HG03280 (cell line): ENCODE measurements around the gene NFASC.

ENCODE experiments used
- ATAC-seq: cut with Tn5 transposase; IDR thresholded peaks from one replicate; pipeline ENCODE4 v1.9.1; 2021; ENCODE audit warnings: mild to moderate bottlenecking, moderate library complexity; ENCODE audit not compliant: unreplicated experiment

Gene NFASC

DNA sequence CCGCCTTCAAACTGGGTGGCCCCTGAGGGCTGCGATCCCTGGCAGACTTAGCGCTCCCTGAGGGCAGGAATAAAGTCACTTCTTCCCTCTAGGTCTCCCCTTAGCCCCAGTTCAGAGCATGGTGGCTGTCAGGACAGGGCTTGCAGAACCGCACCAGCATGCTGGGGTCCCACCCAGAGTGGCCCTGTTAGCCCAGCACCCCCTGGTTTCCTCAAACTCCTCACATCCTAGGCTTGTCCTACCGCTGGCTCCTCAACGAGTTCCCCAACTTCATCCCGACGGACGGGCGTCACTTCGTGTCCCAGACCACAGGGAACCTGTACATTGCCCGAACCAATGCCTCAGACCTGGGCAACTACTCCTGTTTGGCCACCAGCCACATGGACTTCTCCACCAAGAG lies 188.2 kb downstream of the NFASC start:
- ATAC-seq: no peak

DNA sequence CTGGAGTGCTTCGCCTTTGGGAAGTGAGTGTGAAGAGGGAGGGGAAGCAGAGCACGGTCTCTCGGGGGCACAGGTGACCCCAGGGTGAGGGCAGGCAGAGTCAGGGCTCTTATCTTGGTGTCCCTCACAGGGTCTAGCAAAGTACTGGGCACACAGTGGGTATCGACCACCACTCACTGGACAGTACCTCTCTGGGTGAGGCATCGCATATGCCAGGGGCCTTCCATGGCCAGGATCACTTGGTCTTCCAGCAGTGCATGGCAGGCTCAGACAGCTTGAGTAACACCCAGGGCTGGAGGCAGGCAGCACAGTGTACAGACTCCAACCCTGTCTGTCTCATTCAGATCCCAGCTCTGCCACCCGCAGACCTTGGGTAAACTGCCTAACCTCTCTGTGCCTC lies 189.0 kb downstream of the NFASC start:
- no peak for ATAC-seq

DNA sequence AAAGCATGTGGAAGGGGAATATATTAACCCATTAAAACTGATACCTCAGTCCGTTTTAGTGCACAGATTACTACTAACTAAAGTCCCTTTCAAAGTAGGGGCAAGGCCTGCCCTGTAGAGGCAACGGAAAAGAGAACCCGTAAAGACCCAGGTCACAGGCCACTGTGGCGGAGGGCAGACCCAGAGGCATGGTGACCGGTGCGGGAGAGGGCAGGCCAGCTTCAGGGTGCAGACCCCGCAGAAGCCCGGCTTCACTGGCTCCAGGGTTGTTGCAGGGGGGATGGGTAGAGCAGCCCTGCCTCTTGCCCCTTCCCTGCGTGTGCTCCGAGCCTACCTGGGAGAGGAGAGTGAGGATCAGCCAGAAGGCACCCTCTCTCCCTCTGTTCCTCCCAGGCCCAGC lies 190.1 kb downstream of the NFASC start:
- no peak for ATAC-seq

DNA sequence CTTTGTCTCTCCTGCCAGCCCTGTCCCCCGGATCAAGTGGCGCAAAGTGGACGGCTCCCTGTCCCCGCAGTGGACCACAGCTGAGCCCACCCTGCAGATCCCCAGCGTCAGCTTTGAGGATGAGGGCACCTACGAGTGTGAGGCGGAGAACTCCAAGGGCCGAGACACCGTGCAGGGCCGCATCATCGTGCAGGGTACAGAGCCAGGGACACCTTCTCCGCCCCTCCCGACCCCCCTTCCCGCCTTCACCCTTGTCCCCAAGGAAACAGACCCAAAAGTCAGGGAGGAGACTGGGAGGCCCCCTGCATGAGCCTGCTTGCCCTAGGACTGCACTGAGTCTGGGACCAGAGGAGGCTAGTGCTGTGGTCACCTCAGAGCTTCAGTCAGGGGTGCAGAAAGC lies 190.6 kb downstream of the NFASC start:
- no peak for ATAC-seq

DNA sequence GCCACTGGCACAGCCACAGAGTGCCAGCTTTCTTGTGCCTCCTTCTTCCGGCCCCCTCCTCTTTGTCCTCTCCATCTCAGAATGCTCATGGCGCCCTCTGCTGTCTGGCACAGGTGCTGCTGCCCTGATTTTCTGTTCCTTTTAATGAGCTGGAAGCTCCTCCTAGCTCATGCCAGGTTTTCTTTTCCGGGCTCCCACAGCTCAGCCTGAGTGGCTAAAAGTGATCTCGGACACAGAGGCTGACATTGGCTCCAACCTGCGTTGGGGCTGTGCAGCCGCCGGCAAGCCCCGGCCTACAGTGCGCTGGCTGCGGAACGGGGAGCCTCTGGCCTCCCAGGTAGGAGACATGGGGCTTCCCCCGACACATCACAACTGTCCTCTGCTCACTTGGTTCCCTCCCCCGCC lies 191.0 kb downstream of the NFASC start:
- ATAC-seq: no peak

DNA sequence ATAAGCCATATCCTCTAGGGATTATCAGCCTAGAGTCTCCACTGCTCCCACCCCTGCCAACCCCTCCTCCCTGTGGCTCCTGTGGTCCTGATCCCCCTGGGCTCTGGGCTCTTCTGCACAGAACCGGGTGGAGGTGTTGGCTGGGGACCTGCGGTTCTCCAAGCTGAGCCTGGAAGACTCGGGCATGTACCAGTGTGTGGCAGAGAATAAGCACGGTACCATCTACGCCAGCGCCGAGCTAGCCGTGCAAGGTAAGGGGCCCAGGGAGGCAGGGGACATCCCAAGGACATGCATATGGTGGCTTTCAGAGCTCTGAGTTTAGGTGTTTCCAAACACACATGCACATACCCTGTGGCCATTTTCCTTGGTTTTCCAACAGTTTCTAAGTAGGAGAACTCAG lies 191.7 kb downstream of the NFASC start:
- ATAC-seq: no peak

DNA sequence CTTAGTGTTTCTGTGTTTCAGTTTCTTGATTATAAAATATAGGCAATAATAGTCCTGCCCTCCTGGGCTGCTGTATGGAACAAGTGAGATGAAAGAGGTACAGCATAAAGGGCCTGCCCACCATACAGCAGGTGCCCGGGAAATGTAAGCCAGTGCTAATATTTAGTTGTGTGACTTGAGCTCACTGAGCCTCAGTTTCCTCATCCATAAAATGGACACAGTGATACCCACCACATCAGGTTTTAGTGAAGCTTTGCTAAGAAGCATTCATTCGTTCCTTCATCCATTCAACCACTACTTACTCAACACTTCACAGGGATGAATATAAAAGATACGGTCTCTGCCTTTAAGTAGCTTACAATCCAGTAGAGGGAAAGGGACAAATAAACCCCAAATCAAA lies 192.2 kb downstream of the NFASC start:
- ATAC-seq: no peak

DNA sequence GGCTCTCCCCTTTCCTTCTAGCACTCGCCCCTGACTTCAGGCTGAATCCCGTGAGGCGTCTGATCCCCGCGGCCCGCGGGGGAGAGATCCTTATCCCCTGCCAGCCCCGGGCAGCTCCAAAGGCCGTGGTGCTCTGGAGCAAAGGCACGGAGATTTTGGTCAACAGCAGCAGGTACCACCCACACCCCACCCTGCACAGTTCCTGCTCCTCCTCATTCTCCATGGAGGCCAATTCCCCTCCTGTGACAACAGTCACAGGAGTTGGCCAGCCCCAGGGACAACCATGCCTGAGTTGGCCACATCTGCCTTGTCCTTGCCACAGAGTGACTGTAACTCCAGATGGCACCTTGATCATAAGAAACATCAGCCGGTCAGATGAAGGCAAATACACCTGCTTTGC lies 193.6 kb downstream of the NFASC start:
- ATAC-seq: no peak

DNA sequence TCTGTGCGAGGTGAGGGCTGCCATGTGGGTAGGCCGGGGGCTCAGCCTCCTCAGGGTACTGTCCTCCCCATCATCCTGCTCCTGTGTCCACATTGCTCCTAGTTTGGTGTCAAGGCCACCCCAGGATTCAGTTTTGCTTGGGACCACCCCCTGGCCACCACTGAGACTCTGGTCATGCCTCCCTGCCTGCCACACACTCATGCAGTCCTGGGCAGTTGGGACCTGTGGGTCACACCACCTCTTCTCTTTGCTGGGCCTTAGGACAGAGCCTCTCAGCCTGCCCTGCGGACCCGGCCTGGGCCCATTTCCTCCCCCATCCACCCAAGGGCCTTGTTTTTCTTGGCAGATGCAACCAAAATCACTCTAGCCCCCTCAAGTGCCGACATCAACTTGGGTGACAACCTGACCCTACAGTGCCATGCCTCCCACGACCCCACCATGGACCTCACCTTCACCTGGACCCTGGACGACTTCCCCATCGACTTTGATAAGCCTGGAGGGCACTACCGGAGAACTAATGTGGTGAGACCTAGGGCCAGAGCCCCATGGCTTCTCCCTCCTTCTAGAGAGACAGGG lies 194.2 kb downstream of the NFASC start:
- no peak for ATAC-seq

DNA sequence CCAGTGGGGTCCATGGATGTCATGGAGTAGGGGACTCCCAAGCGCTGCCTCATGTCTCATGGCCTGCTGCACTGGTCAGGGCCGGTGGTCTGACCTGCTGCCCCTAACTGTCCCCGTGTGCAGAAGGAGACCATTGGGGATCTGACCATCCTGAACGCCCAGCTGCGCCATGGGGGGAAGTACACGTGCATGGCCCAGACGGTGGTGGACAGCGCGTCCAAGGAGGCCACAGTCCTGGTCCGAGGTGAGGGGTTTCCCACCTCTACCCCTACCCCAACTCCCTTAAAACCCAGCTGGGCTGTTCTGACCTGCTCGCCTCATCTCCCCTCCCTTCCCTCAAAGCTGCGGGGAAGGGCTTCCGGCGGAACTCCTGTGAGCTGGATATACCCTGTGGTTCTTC lies 195.0 kb downstream of the NFASC start:
- no peak for ATAC-seq

DNA sequence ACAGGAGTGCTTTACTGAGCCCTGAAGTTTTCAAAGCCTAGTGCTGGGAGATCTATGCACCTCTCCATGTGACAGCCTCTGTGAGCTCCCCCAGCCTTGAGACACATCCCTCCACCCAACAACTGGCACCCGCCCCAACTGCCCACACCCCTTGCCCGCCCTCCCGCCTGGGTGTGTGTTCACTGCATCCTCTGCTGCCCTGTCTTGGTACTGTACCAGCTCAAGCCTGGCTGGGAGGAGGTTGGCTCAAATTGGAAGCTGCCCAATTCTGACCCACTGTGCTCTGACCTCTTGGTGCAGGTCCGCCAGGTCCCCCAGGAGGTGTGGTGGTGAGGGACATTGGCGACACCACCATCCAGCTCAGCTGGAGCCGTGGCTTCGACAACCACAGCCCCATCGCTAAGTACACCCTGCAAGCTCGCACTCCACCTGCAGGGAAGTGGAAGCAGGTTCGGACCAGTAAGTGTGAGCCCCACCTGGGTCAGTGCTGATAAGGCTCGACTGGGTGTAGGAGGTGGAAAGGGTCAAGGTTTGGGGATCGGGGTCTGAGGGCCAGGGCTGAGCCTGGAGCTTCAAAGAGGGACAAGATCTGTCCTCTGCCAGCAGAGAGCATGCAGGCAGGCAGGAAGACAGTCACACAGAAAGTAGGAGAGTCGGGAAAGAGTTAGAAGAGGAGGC lies 195.6 kb downstream of the NFASC start:
- ATAC-seq: no peak

DNA sequence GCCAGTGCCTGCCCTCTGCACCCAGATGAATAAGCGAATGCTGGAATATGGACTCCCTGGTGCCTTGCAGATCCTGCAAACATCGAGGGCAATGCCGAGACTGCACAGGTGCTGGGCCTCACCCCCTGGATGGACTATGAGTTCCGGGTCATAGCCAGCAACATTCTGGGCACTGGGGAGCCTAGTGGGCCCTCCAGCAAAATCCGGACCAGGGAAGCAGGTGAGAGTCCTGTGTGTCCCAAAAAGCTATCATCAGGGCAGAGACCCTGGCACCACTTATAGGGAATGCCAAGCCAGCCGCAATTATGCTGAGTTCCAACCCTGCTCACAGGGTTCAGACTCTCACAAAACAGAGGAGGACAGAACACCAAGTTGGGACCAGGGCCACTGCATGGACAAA lies 196.4 kb downstream of the NFASC start:
- ATAC-seq: no peak

DNA sequence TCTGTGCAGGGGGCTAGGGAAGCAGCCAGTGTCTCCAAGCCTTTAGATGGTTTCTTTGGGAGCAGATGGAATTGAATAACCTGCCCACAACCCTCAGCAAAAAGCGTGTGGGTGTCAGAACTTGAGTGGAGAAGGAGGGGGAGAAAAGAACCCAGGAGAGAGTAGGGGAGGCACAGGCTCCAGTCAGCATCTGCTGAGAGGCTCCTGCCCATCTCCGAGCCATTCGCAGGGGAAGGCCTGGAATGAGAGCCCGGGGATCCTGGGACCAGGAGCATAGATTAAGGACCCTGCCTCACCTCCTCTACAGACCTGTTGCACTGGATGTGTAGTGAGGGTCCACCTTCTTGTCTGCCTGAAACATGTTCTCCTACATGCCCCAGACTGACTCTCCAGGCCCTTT lies 197.3 kb downstream of the NFASC start:
- ATAC-seq: no peak

DNA sequence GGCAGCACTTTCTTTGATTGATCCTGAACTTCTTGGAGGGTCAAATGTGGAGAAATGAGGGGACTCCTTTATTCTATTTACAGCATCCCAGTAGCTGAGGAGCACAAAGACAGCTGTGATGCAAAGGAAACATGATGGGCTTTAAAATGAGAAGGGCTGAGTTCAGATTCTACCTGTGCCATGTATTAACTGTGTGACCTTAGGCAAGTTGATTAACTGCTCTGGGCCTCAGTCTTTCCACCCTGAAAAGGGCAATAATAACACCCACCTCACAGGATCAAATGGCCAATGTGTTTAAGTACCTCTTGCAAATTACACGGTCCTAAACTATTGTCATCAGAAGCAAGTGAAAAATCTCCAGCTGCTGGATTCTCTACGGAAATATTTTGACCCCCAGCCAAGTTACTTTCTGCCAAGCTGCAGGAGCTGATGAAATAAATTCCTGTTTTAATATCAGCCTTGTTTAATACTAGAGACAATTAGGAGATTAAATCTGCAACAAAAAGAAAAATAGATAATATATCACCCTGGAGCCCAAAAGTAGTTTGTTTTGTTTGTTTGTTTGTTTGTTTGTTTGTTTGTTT lies 197.9 kb downstream of the NFASC start:
- ATAC-seq: no peak

DNA sequence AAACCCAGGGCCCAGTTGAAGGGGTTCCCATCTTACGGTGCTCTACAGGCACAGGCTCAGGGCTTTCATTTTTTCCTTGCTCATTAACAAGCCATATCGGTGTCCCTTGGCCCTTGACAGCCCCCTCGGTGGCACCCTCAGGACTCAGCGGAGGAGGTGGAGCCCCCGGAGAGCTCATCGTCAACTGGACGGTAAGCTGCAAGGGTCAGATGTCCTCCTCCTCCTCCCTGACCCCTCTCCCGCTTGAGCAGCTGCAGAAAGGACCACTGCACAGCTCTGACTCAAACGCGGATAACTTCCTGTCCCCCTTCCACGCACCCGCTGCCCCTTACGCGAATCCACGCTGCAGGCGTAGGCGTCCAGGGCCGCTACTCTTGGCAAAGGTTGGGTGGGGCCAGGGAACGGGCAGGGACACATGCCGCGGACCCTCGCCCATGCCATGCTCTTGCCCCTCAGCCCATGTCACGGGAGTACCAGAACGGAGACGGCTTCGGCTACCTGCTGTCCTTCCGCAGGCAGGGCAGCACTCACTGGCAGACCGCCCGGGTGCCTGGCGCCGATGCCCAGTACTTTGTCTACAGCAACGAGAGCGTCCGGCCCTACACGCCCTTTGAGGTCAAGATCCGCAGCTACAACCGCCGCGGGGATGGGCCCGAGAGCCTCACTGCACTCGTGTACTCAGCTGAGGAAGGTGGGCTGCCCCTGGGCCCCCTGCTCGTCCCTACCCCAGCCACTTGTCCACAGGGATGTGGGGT lies 198.9 kb downstream of the NFASC start:
- ATAC-seq: no peak

DNA sequence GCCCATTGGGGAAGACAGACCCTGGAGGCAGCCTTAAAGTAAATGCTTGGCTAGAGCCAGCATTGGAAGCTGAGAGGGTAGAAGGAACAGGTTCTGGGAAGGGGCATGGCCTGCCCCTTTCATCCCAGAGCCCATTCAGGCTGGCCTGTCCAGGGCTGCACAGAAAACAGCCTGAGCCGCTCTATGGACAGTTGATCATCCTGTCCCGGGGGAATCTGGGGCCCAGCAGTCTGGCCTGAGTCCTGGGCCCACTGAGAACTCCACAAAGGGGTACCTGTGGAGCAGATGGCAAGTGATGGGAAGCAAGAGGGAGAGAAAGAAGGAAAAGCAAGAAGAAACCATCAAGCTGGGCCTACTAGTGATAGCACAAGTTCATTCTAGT lies 200.4 kb downstream of the NFASC start:
- ATAC-seq: no peak

DNA sequence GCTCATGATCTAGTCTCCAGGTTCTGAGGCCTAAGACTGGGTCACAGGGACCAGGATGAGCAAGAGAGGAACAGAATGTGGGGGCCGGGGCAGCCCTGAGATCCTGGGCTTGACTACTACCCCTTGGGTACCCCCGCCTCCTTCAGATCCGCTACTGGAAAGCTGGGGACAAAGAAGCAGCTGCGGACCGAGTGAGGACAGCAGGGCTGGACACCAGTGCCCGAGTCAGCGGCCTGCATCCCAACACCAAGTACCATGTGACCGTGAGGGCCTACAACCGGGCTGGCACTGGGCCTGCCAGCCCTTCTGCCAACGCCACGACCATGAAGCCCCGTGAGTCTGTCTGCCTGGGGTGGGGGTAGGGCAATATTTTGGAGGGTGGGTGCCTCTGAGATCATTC lies 201.1 kb downstream of the NFASC start:
- ATAC-seq: no peak

DNA sequence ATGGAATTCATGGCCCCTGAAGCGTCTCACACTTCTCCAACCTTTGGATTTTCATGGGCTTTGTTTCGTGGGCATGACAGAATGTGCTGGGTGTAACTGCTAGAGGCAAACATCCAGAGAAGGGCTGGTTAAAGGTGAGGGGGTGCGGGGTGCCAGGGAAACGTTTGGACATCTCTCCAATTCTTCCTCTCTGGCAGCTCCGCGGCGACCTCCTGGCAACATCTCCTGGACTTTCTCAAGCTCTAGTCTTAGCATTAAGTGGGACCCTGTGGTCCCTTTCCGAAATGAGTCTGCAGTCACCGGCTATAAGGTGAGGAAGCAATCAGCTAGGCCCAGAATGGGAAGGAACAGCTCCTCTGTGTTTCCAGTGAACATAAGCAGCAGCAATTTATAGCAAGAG lies 201.6 kb downstream of the NFASC start:
- ATAC-seq: no peak
